SK-N-SH (cell line): ENCODE results near the gene MEF2A. TPM values are rescaled to one million over a fixed set of nuclear protein-coding genes. Genes with fewer than 3 reads are reported as not detected.

Experiments used
- CTCF ChIA-PET: fragments of 300-600, 350-600 bp; formaldehyde crosslinking; extraction: SDS; loops from one replicate; lab custom pipeline; 2021; lab: Yijun Ruan, JAX
- POLR2A ChIA-PET: fragments of 350-600 bp; sonication (Branson Sonifier 250); formaldehyde crosslinking; extraction: SDS; loops from one replicate; lab custom pipeline; 2020; ENCODE audit warnings: antibody characterized with exemption, inconsistent platforms; lab: Yijun Ruan, JAX
- DNase-seq: peaks from one replicate; pipeline ENCODE4 v3.0.0; 2012
- H2AFZ ChIP-seq: fragments of 200-600 bp; sonication (generic); 2 replicates; pipeline ENCODE4 v1.8.1; 2016; ENCODE audit warnings: antibody characterized with exemption, mild to moderate bottlenecking, low read depth
- H3F3A ChIP-seq: fragments of 200-600 bp; sonication (generic); replicated peaks from 2 replicates; pipeline ENCODE3; 2016; ENCODE audit warnings: antibody characterized with exemption, mild to moderate bottlenecking; ENCODE audit not compliant: insufficient read depth
- H3K27ac ChIP-seq, 2 experiments: fragments of 200-500 bp in 1 of 2; fragments of 200-600 bp in 1 of 2; sonication (Bioruptor generic) in 1 of 2; sonication (generic), shearing (Covaris generic) in 1 of 2; 2 replicates each; pipeline versions ENCODE4 v1.5.1 to v1.6.1; 2014 to 2016; ENCODE audit warnings: low read depth in 2 of 2, inconsistent platforms in 1 of 2, low read length in 1 of 2, mild to moderate bottlenecking in 1 of 2, mixed read lengths in 1 of 2
- H3K27me3 ChIP-seq: fragments of 200-600 bp; sonication (generic), shearing (Covaris generic); 2 replicates; pipeline ENCODE4 v1.6.1; 2016; ENCODE audit warnings: mixed run types; ENCODE audit not compliant: insufficient read depth
- H3K36me3 ChIP-seq, 2 experiments: fragments of 200-500 bp in 1 of 2; fragments of 200-600 bp in 1 of 2; sonication (Bioruptor generic) in 1 of 2; sonication (generic) in 1 of 2; replicated peaks in 1 of 2; 2 replicates each; pipeline versions ENCODE3 to v1.5.1; 2014 to 2016; ENCODE audit warnings: low read length in 1 of 2, mild to moderate bottlenecking in 1 of 2; ENCODE audit not compliant: insufficient read depth in 2 of 2, control insufficient read depth in 1 of 2
- H3K4me1 ChIP-seq, 2 experiments: fragments of 200-500 bp in 1 of 2; fragments of 200-600 bp in 1 of 2; sonication (Bioruptor generic) in 1 of 2; sonication (generic), shearing (Covaris generic) in 1 of 2; 2 replicates each; pipeline versions ENCODE4 v1.5.1 to v1.6.1; 2014 to 2016; ENCODE audit warnings: low read depth in 1 of 2, low read length in 1 of 2, mixed run types in 1 of 2; ENCODE audit not compliant: insufficient read depth in 2 of 2, control insufficient read depth in 1 of 2
- H3K4me2 ChIP-seq: fragments of 200-600 bp; sonication (generic), shearing (Covaris generic); 2 replicates; pipeline ENCODE4 v1.6.1; 2017; ENCODE audit warnings: mixed run types
- H3K4me3 ChIP-seq, 2 experiments: fragments of 200-500 bp in 1 of 2; fragments of 200-600 bp in 1 of 2; sonication (Bioruptor generic) in 1 of 2; sonication (generic), shearing (Covaris generic) in 1 of 2; 2 replicates each; pipeline versions ENCODE4 v1.5.1 to v1.8.1; 2014 to 2016; ENCODE audit warnings: low read depth in 2 of 2, inconsistent platforms in 1 of 2, low read length in 1 of 2, mild to moderate bottlenecking in 1 of 2, mixed read lengths in 1 of 2, moderate library complexity in 1 of 2
- H3K79me2 ChIP-seq: fragments of 200-600 bp; sonication (generic); 2 replicates; pipeline ENCODE4 v1.8.1; 2017; ENCODE audit warnings: mild to moderate bottlenecking; ENCODE audit not compliant: insufficient read depth
- H3K9ac ChIP-seq: fragments of 200-600 bp; sonication (generic); 2 replicates; pipeline ENCODE4 v1.6.1; 2017; ENCODE audit warnings: mixed run types
- H3K9me2 ChIP-seq: fragments of 200-600 bp; sonication (generic); 2 replicates; pipeline ENCODE4 v1.6.1; 2017; ENCODE audit warnings: mixed run types
- H3K9me3 ChIP-seq: fragments of 200-600 bp; sonication (generic); 2 replicates; pipeline ENCODE4 v1.6.1; 2017; ENCODE audit warnings: mixed run types, mild to moderate bottlenecking, moderate library complexity
- H4K20me1 ChIP-seq: fragments of 200-600 bp; sonication (generic); 2 replicates; pipeline ENCODE4 v1.6.1; 2017; ENCODE audit warnings: mild to moderate bottlenecking, mixed run types; ENCODE audit not compliant: insufficient read depth
- FOXM1 ChIP-seq: IDR thresholded peaks from 2 replicates; pipeline ENCODE4 v1.4.0; 2012; ENCODE audit warnings: low read depth, mild to moderate bottlenecking
- JUND ChIP-seq: IDR thresholded peaks from 2 replicates; pipeline ENCODE4 v1.4.0; 2012
- MEF2A ChIP-seq: IDR thresholded peaks from 2 replicates; pipeline ENCODE4 v1.4.0; 2012; ENCODE audit warnings: low read depth, borderline replicate concordance
- MXI1 ChIP-seq: IDR thresholded peaks from 2 replicates; pipeline ENCODE4 v1.6.1; 2012; ENCODE audit warnings: mild to moderate bottlenecking, low read depth, low read length, improper control_type of control experiment
- RFX5 ChIP-seq: IDR thresholded peaks from 2 replicates; pipeline ENCODE4 v1.6.1; 2012; ENCODE audit warnings: mild to moderate bottlenecking, improper control_type of control experiment, low read length
- RXRA ChIP-seq: IDR thresholded peaks from 2 replicates; pipeline ENCODE4 v1.4.0; 2012; ENCODE audit warnings: low read depth, mild to moderate bottlenecking, borderline replicate concordance
- WGBS: methylation state at CpG from one replicate; pipeline ENCODE4 v1.1.6; 2017; ENCODE audit warnings: low lambda C conversion rate; 5-methylcytosine and 5-hydroxymethylcytosine counted together
- polyA plus RNA-seq, 3 experiments: library from polyadenylated mRNA; depleted of rRNA; stranded (reverse); fragments of >200 nt; gene quantifications; 2 replicates each; pipeline ENCODE4 v1.2.3, GENCODE V29; 2012
- TF ChIP-seq, protein P1 (sequence below): fragments of 200-600 bp; sonication (generic); IDR thresholded peaks from 2 replicates; pipeline ENCODE4 v1.6.1; 2017; ENCODE audit warnings: antibody characterized with exemption, mild to moderate bottlenecking, moderate library complexity
- TF ChIP-seq, protein P2 (sequence below): IDR thresholded peaks from 2 replicates; pipeline ENCODE4; 2012
- TF ChIP-seq, protein P3 (sequence below): IDR thresholded peaks from 2 replicates; pipeline ENCODE4 v1.4.0; 2012; ENCODE audit warnings: low read depth, borderline replicate concordance

The MEF2A gene
- polyA plus RNA-seq, 1 of the 3 experiments (the other 2 are of a cell fraction) = 20.9 TPM

DNA sequence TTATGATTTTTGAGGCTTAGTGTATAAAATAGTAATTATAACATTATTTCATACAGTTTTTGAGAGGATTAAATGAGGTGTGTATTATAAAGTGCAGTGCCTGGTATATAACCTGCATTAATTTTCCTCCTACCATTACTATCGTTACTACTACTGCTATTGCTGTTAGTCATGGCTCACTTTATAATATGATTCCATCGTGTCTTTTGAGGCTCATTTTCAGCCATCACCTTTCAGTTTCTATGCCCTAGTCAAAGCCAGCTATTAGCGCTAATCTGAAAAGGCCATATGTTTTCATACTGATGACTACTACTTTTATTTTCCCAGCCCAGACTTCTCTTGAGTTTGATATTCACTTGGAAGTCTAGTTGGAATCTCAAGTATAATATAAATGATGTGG lies 5.5 kb downstream of the MEF2A start:
- Histone ChIP-seq H3K4me1 (peaks cover 5 to 11% of the 10 kb centered on the region in 2 experiments; a peak in 2 of 4 replicates), H3K27ac (no peak overlapping the region), H3K9me2 (no peaks in the 10 kb centered on the region), H3K4me3 (no peak overlapping the region), H3K9me3 (no peaks in the 10 kb centered on the region), H3K79me2 (peaks cover 100% of the 10 kb centered on the region), H3K27me3 (no peaks in the 10 kb centered on the region), H4K20me1 (peaks cover 59% of the 10 kb centered on the region), H3K9ac (no peak overlapping the region), H3K36me3 (no peaks in the 10 kb centered on the region), H2AFZ (no peak overlapping the region), H3K4me2 (no peak overlapping the region), H3F3A (peaks cover 5% of the 10 kb centered on the region)
- POLR2A ChIA-PET = no interaction called here
- WGBS = 88% methylated on average over 3 of the region's 3 CpGs
- TF ChIP-seq MEF2A = no peak
- no peak for TF ChIP-seq RXRA
- TF ChIP-seq, protein P1, sequence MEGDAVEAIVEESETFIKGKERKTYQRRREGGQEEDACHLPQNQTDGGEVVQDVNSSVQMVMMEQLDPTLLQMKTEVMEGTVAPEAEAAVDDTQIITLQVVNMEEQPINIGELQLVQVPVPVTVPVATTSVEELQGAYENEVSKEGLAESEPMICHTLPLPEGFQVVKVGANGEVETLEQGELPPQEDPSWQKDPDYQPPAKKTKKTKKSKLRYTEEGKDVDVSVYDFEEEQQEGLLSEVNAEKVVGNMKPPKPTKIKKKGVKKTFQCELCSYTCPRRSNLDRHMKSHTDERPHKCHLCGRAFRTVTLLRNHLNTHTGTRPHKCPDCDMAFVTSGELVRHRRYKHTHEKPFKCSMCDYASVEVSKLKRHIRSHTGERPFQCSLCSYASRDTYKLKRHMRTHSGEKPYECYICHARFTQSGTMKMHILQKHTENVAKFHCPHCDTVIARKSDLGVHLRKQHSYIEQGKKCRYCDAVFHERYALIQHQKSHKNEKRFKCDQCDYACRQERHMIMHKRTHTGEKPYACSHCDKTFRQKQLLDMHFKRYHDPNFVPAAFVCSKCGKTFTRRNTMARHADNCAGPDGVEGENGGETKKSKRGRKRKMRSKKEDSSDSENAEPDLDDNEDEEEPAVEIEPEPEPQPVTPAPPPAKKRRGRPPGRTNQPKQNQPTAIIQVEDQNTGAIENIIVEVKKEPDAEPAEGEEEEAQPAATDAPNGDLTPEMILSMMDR = no peak
- TF ChIP-seq, protein P2, sequence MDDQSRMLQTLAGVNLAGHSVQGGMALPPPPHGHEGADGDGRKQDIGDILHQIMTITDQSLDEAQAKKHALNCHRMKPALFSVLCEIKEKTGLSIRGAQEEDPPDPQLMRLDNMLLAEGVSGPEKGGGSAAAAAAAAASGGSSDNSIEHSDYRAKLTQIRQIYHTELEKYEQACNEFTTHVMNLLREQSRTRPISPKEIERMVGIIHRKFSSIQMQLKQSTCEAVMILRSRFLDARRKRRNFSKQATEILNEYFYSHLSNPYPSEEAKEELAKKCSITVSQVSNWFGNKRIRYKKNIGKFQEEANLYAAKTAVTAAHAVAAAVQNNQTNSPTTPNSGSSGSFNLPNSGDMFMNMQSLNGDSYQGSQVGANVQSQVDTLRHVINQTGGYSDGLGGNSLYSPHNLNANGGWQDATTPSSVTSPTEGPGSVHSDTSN = no peak
- no peak for TF ChIP-seq FOXM1
- TF ChIP-seq JUND = no peak
- no peak for DNase-seq
- CTCF ChIA-PET = interaction anchor here (0.9 kb wide), 1 partner anchor 133 kb away, joined by 4 read pairs; no protein-coding TSS in a partner anchor

DNA sequence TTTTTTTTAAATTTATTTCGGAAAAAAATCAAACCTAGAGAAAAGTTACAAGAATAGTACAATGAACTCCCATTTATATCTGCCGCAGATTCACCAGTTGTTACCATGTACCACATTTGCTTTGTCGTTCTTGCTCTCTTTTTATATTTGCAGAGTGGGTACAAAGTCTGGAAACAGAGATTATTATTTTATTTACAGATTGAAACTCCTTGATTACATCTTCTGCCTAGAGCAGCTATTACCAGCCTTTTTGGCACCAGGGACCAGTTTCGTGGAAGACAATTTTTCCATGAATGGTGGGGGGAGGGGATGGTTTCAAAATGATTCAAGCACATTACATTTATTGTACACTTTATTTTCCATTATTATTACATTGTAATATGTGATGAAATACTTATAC lies 8.3 kb downstream of the MEF2A start:
- DNase-seq = no peak
- no peak overlapping the region for H2AFZ ChIP-seq
- H3K9ac ChIP-seq = no peak overlapping the region
- H3K27ac ChIP-seq = no peak overlapping the region
- H3F3A ChIP-seq = peaks cover 4% of the 10 kb centered on the region
- no peaks in the 10 kb centered on the region for H3K36me3 ChIP-seq
- no peaks in the 10 kb centered on the region for H3K27me3 ChIP-seq
- no peak for TF ChIP-seq MEF2A
- TF ChIP-seq RFX5 = no peak
- TF ChIP-seq MXI1 = no peak
- TF ChIP-seq, protein P3, sequence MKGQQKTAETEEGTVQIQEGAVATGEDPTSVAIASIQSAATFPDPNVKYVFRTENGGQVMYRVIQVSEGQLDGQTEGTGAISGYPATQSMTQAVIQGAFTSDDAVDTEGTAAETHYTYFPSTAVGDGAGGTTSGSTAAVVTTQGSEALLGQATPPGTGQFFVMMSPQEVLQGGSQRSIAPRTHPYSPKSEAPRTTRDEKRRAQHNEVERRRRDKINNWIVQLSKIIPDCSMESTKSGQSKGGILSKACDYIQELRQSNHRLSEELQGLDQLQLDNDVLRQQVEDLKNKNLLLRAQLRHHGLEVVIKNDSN = no peak
- CTCF ChIA-PET = interaction anchor here (1.0 kb wide), 2 partner anchors 130 to 287 kb away, joined by 3 read pairs; no protein-coding TSS in a partner anchor
- peaks cover 0 to 3% of the 10 kb centered on the region in 2 experiments; a peak in 2 of 4 replicates for H3K4me1 ChIP-seq
- POLR2A ChIA-PET = no interaction called here
- no peaks in the 10 kb centered on the region for H3K9me3 ChIP-seq
- no peak overlapping the region for H3K4me2 ChIP-seq
- no peaks in the 10 kb centered on the region for H3K9me2 ChIP-seq
- no peak overlapping the region for H3K4me3 ChIP-seq
- peaks cover 100% of the 10 kb centered on the region for H3K79me2 ChIP-seq
- H4K20me1 ChIP-seq = peaks cover 52% of the 10 kb centered on the region
- 84% methylated on average over 4 of the region's 4 CpGs for WGBS
